Uterus (tissue), 2 donors: ENCODE results near the gene ANKRD33B.

Experiments
- CTCF ChIP-seq, 4 experiments: fragments of 200-600 bp in 2 of 4; fragments of 450-650 bp in 2 of 4; sonication (generic) in 2 of 4; IDR thresholded peaks; one replicate each; pipeline ENCODE4 v1.5.1; 2016 to 2019; ENCODE audit warnings: antibody characterized with exemption in 4 of 4, mild to moderate bottlenecking in 2 of 4, moderate library complexity in 1 of 4
- POLR2A ChIP-seq, 2 donors: fragments of 450-650 bp; IDR thresholded peaks; one replicate each; pipeline ENCODE4 v1.6.1; 2016; ENCODE audit warnings: antibody characterized with exemption in 2 of 2, mild to moderate bottlenecking in 1 of 2, moderate library complexity in 1 of 2

DNA sequence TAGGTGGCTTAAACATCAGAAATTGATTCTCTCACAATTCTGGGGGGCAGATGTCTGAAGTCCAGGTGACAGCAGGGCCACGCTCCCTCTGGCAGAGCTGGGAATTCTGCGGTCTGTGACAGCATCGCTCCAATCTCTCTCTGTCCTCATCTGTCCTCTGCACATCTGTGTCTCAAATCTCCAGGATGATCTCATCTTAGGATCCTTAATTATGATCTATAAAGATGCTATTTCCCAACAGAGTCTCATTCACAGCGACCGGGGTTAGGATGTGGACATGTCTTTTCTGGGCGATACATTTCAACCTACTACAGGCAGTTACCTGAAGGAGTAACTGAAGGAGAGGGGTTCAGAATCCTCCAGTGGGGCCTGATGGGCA, 31.4 kb downstream of the ANKRD33B start:
- TF ChIP-seq CTCF (IDR thresholded peaks at IDR 0.05) (no peak), POLR2A (IDR thresholded peaks at IDR 0.05) (no peak)
